Endodermal cell (in vitro differentiated cells): Measurements from ENCODE around the gene PSG2. TPM values are rescaled to one million over a fixed set of nuclear protein-coding genes. Genes with fewer than 3 reads are reported as not detected.
"Not testable (repeated sequence)": the region's sequence is repeated elsewhere in the genome, so short reads cannot be mapped to it uniquely, and the experiment has no call there.

Experiments used
- DNase-seq: peaks from one replicate; pipeline ENCODE4 v3.0.0-alpha.2; 2017
- H3K27ac ChIP-seq: 2 replicates; pipeline ENCODE4 v1.5.1; 2013; ENCODE audit warnings: mild to moderate bottlenecking, low read depth, low read length, moderate library complexity
- H3K27me3 ChIP-seq: 2 replicates; pipeline ENCODE4 v1.6.1; 2013; ENCODE audit warnings: mild to moderate bottlenecking, low read length, moderate library complexity; ENCODE audit not compliant: insufficient read depth, control insufficient read depth, poor library complexity, severe bottlenecking
- H3K36me3 ChIP-seq: 2 replicates; pipeline ENCODE4 v1.7.0; 2013; ENCODE audit warnings: mild to moderate bottlenecking, low read length, moderate library complexity; ENCODE audit not compliant: control insufficient read depth, insufficient read depth
- H3K4me1 ChIP-seq: one replicate; pipeline ENCODE4 v1.7.0; 2013; ENCODE audit warnings: low read length; ENCODE audit not compliant: control insufficient read depth, insufficient read depth
- H3K4me3 ChIP-seq: 2 replicates; pipeline ENCODE4 v1.5.1; 2013; ENCODE audit warnings: mild to moderate bottlenecking, low read length, moderate library complexity
- H3K9ac ChIP-seq: 2 replicates; pipeline ENCODE4 v1.6.1; 2013; ENCODE audit warnings: mild to moderate bottlenecking, low read length, moderate library complexity; ENCODE audit not compliant: poor library complexity, severe bottlenecking; ENCODE audit errors: extremely low read depth
- H3K9me3 ChIP-seq: 2 replicates; pipeline ENCODE4 v1.6.1; 2013; ENCODE audit warnings: mild to moderate bottlenecking, low read length, moderate library complexity; ENCODE audit not compliant: control insufficient read depth
- H3K27ac Mint-ChIP-seq: 2 replicates; pipeline ENCODE4 v1.8.0; 2020; ENCODE audit warnings: mixed read lengths
- H3K27me3 Mint-ChIP-seq: 2 replicates; pipeline ENCODE4 v1.8.0; 2021; ENCODE audit warnings: mild to moderate bottlenecking, mixed read lengths; ENCODE audit not compliant: insufficient read depth
- H3K36me3 Mint-ChIP-seq: 2 replicates; pipeline ENCODE4 v1.8.0; 2020; ENCODE audit warnings: low read depth, mixed read lengths
- H3K4me1 Mint-ChIP-seq: 2 replicates; pipeline ENCODE4 v1.8.0; 2020; ENCODE audit warnings: mixed read lengths
- H3K4me3 Mint-ChIP-seq: 2 replicates; pipeline ENCODE4 v1.8.0; 2020; ENCODE audit warnings: mild to moderate bottlenecking, moderate library complexity, mixed read lengths
- H3K9me3 Mint-ChIP-seq: 2 replicates; pipeline ENCODE4 v1.8.0; 2020; ENCODE audit warnings: mild to moderate bottlenecking, mixed read lengths
- CTCF ChIP-seq: fragments of 200-600 bp; sonication (generic); conservative IDR thresholded peaks from 2 replicates; pipeline ENCODE4 v1.5.0; 2021; ENCODE audit warnings: antibody characterized with exemption, mild to moderate bottlenecking
- WGBS, 2 experiments: methylation state at CpG; one replicate each; pipeline versions ENCODE4 v1.1.5 to v1.1.7; 2013; ENCODE audit warnings: missing lambda C conversion rate in 2 of 2, mixed read lengths in 1 of 2; ENCODE audit not compliant: insufficient coverage in 1 of 2, insufficient read length in 1 of 2; 5-methylcytosine and 5-hydroxymethylcytosine counted together
- total RNA-seq, 2 donors: library from RNA; stranded (reverse); fragmentation: NEBNext Ultra II Directional in 1 of 2; extraction: Animal tissue kit (Norgen Biotek cat#: 25700) in 1 of 2; gene quantifications; 2 replicates in 1 of 2; 3 replicates in 1 of 2; pipeline ENCODE4 v1.2.1, GENCODE V29; 2021

PSG2 gene
- total RNA-seq, 2 donors from 2014 or later: not detected

DNA sequence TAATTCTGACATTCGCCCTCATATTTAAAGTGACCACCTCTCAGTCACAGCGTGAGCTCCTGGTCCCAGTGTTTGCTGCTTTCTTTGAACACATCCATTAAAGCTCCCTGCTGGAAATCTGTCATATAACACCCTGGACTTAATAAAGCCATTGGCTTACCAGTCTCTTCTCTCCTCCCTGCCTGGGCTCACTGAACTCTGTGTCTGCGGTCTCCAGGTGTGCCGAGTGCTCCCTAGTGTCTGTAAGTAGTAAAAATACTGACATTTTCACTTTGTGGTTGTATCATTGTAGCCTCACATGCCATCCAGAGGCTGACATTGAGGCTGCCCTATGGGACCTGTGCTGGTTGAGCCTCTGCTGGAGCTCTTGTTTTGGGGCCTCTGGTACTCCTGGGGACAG is 53.6 kb downstream of the PSG2 start:
- no peaks in the 10 kb centered on the region for H3K27me3 ChIP-seq
- no peaks in the 10 kb centered on the region for H3K36me3 Mint-ChIP-seq
- H3K9me3 ChIP-seq: no peaks in the 10 kb centered on the region
- H3K27me3 Mint-ChIP-seq: no peaks in the 10 kb centered on the region
- H3K27ac ChIP-seq: no peak overlapping the region
- no peak for DNase-seq
- H3K9ac ChIP-seq: no peak overlapping the region
- no peak overlapping the region for H3K4me3 ChIP-seq
- no peak for TF ChIP-seq CTCF
- H3K4me3 Mint-ChIP-seq: no peak overlapping the region
- H3K4me1 ChIP-seq: no peaks in the 10 kb centered on the region
- no peaks in the 10 kb centered on the region for H3K4me1 Mint-ChIP-seq
- H3K9me3 Mint-ChIP-seq: peaks cover 94% of the 10 kb centered on the region
- WGBS, 2 experiments: 73 to 86% methylated on average over 4 of the region's 4 CpGs
- H3K36me3 ChIP-seq: no peaks in the 10 kb centered on the region
- no peak overlapping the region for H3K27ac Mint-ChIP-seq

DNA sequence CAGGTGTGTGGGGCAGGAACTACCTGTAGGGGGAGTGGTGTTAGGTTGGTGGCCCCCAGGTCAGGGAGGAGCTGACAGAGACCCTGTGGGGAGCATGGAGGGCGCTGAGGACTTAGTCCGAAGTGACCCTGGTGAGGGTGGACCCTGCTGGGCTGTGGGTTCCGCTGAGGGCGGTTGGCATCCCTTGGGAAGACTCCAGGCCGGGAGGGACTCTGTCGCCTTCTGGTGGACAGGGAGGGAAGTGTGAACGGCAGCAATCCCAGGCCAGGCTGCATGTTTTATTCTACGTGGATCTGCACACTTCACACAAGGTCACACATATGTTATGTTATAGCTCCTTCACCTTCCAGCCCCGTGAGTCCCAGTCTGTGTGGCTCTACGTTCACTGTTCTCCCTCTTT is 54.5 kb downstream of the PSG2 start:
- H3K4me1 Mint-ChIP-seq, H3K27ac ChIP-seq, H3K4me3 ChIP-seq, H3K36me3 ChIP-seq, H3K4me1 ChIP-seq, H3K9me3 ChIP-seq, H3K36me3 Mint-ChIP-seq, H3K27me3 Mint-ChIP-seq, H3K27ac Mint-ChIP-seq, H3K4me3 Mint-ChIP-seq, H3K27me3 ChIP-seq, H3K9ac ChIP-seq: not testable (repeated sequence)
- 51 to 79% methylated on average over 3 to 10 of the region's 10 CpGs for WGBS, 2 experiments
- peak; percentile 42 for DNase-seq
- H3K9me3 Mint-ChIP-seq: peaks cover 95% of the 10 kb centered on the region

DNA sequence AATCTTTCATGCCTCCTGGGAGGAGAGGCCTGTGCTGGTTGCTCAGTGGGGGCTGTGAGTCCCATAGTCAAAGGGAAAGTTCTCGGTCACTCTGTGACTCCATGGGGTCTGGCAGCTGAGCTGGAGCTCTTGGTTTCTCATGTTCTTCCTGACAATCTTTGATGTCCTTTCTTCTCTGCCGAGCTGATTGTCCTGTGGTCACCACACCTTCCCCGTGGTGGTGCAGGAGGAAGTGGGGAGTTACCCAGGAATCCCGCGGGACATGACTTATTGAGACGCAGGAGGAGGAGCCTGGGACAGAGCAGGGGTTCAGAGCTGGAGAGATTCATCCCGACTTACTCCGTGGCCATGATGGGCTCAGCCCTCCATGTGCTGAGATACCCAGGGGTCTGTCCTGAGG is 55.4 kb downstream of the PSG2 start:
- H3K27ac Mint-ChIP-seq, H3K27ac ChIP-seq, H3K27me3 ChIP-seq, H3K4me1 ChIP-seq, DNase-seq, H3K36me3 ChIP-seq, H3K4me3 Mint-ChIP-seq, H3K4me3 ChIP-seq, H3K9me3 ChIP-seq, H3K36me3 Mint-ChIP-seq, H3K4me1 Mint-ChIP-seq, H3K9ac ChIP-seq, H3K27me3 Mint-ChIP-seq: not testable (repeated sequence)
- peaks cover 95% of the 10 kb centered on the region for H3K9me3 Mint-ChIP-seq
- whole genome bisulfite sequencing, 2 experiments: 90% methylated on average over 1 to 8 of the region's 8 CpGs

DNA sequence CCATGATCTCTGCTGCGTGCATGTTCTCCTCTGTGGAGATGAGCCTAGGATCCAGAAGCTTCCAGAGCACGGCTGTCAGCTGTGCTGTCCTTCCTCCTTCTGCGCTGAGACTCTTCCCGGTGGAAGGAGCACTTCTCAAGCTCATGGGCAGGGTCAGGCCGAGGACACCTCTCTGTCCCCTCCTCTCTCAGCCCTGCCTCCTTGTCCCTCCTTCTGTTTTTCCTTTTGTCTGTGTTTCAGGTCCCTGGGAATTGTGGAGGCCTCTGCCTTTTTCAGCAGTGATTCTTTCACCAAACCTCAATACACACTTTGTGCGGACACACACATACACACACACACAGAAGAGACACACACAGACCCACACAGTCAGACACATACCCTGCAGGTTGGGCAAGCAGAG is 56.1 kb downstream of the PSG2 start, which contains the start of gene PSG11:
TSS of gene PSG11 (minus strand) at position 101 of the 400 bp plus-strand sequence. CDS start at position 4, 97 bp downstream.
- WGBS, 2 experiments: 83 to 84% methylated on average over 3 to 6 of the region's 6 CpGs
- peaks cover 96% of the 10 kb centered on the region for H3K9me3 Mint-ChIP-seq
- not testable (repeated sequence) for H3K4me1 Mint-ChIP-seq, H3K4me1 ChIP-seq, H3K27ac ChIP-seq, H3K27ac Mint-ChIP-seq, DNase-seq, H3K9me3 ChIP-seq, H3K9ac ChIP-seq, H3K27me3 Mint-ChIP-seq, H3K4me3 Mint-ChIP-seq, H3K4me3 ChIP-seq, H3K36me3 ChIP-seq, H3K36me3 Mint-ChIP-seq, H3K27me3 ChIP-seq

GRCh38 chr19:43022098-43022497 is 60.4 kb downstream of the PSG2 start:
- not testable (repeated sequence) for H3K4me3 ChIP-seq, H3K36me3 Mint-ChIP-seq, H3K4me1 Mint-ChIP-seq, DNase-seq, H3K27me3 Mint-ChIP-seq, H3K4me1 ChIP-seq, H3K4me3 Mint-ChIP-seq, H3K27ac ChIP-seq, H3K27me3 ChIP-seq, H3K9me3 ChIP-seq, H3K36me3 ChIP-seq, H3K27ac Mint-ChIP-seq, H3K9ac ChIP-seq
- 68 to 71% methylated on average over 2 to 4 of the region's 4 CpGs for WGBS, 2 experiments
- peaks cover 97% of the 10 kb centered on the region for H3K9me3 Mint-ChIP-seq

GRCh38 chr19:43021629-43022028 is 60.9 kb downstream of the PSG2 start:
- H3K36me3 Mint-ChIP-seq, H3K4me1 Mint-ChIP-seq, H3K27me3 Mint-ChIP-seq, H3K27me3 ChIP-seq, H3K4me3 ChIP-seq, DNase-seq, H3K9ac ChIP-seq, H3K27ac ChIP-seq, H3K9me3 ChIP-seq, H3K4me3 Mint-ChIP-seq, H3K4me1 ChIP-seq, H3K36me3 ChIP-seq, H3K27ac Mint-ChIP-seq: not testable (repeated sequence)
- H3K9me3 Mint-ChIP-seq: peaks cover 97% of the 10 kb centered on the region
- WGBS, 2 experiments: 77 to 80% methylated on average over 4 of the region's 4 CpGs

DNA sequence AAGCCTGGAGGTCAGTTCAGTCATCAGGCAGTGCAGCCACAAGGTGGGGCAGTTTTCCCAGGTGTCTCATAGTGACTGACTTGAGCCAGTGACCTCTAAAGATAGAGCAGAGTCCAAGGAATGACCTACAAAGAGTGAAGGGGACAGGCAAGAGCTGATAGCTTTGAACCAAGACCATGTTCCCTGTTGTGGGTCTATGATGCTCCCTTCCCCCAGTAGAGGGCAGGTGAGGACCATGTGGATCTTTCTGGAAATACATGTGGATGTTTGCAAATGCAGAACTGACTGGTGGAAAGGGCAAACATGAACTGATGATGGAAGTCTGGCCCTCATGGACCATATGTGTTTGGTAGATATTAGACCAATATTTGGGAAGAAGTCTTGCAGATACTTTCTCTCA is 62.9 kb downstream of the PSG2 start:
- H3K4me1 Mint-ChIP-seq, H3K27me3 ChIP-seq, H3K27ac Mint-ChIP-seq, H3K27ac ChIP-seq, H3K9ac ChIP-seq, H3K36me3 Mint-ChIP-seq, H3K27me3 Mint-ChIP-seq, H3K9me3 ChIP-seq, H3K36me3 ChIP-seq, H3K4me3 ChIP-seq, H3K4me3 Mint-ChIP-seq, H3K4me1 ChIP-seq, DNase-seq: not testable (repeated sequence)
- H3K9me3 Mint-ChIP-seq: peaks cover 96% of the 10 kb centered on the region
